Endothelial cell of hepatic sinusoid (primary cell): ENCODE results near the gene MINDY4.

Source experiments
- in situ Hi-C: cut with HindIII; loops from 2 replicates; pipeline ENCODE4 v1.10.0; 2017; ENCODE audit warnings: low sequenced_read_pairs

MINDY4 gene

DNA sequence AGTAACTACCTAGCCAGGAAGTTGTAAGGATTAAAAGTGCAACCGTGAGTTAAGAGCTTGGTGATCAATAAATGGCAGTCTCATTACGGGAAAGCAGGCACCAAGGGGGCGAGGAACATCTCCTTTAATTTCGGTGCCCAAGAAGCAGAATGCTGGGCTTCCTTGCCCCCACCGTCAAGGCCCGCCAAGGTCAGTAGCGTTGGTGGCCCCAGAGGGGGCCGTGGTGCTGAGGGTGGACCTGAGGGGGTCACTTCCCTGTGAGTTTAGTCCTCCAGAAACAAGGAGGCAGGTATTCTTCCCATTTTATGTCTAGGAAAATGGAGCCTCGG lies 408 bp upstream of the MINDY4 start:
- in situ Hi-C loops, result no loop called here

DNA sequence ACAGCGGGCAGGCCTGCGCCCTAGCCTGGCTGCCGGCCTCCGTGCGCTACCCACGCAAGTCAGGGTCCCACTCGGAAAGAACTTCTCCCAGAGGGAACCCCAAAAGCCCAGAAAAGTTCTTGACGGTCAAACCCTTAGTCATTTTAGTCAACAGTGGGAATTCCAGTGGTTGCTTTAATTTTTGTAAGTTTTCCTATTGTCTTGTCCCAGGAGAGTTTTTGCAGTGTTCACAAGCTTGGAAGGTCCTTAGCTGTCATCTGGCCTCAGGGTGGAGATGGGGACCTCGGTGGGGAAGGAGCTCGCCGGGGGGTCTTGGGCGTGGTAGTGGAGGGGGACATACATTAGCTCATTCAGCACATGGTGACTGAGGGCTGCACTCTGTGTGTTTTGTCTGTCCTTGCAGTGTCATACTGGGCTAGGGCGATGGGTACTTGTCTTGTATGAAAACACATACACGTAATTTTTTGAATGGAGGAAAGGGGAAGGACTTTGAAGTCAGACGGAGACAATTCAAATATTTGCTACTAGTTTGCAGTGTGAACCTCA lies 736 bp downstream of the MINDY4 start:
- in situ Hi-C loops, result no loop called here

DNA sequence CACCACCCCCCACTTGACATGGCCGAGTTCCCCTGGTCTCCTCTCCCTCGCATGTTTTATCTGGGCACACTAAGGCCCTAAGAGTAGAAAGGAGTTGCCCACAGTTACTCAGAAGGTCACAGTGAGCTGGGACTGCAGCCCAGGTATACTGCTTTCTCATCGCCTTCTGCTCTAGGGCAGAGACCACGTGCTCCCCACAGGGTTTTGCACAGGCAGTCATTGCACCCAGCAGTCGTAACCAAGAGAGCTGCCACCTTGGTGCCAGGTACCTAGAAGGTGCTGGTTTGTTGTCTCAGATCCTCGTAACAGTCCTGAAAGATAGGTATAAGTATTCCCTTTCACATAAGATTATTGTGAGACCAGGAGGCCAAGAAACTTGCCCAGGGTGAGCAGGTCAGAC lies 1.8 kb downstream of the MINDY4 start:
- in situ Hi-C loops, result no loop called here

DNA sequence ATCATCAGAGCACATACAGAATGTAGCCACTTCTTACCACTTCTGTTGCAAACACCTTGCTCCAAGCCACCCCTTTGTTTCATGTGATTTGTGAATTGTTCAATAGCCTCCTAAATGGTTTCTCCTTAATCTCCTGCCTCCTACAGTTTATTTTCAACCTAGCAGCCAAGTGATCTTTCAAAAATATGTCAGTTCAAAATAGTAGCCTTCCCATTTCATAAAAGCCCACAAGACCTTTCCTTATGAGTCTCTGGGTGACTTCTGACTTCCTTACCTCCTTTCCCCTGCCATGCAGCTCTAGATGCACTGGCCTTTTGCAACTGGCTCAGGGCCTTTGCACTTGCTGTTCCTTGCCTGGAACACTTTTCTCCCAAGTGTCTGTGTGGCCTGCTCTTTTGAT lies 4.8 kb downstream of the MINDY4 start:
- in situ Hi-C loops, result no loop called here

- in situ Hi-C loops, result no loop called here
Measured at GRCh38 chr7:30776971-30777370, 5.8 kb downstream of the MINDY4 start.

- in situ Hi-C loops, result no loop called here
Measured at GRCh38 chr7:30778255-30779025, 7.2 kb downstream of the MINDY4 start.

DNA sequence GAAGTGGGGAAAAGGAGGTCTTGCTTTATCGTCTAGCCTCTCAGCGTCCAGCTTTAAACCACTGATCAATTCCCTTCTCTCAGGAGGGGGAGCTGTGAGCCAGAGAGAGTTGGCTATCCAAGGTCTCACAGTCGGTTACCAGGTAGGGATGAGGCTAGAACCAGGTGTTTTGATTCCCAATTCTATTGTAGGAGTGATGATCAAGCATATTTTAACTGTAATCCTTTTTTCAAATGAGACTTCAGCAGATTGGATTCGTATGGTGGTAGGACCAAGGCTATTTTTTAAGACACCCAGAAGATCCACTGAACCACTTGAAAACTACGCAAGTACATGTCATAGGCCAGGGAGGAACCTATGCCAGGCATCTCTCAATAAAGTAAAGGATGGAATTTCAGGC lies 8.4 kb downstream of the MINDY4 start:
- in situ Hi-C loops, result no loop called here

DNA sequence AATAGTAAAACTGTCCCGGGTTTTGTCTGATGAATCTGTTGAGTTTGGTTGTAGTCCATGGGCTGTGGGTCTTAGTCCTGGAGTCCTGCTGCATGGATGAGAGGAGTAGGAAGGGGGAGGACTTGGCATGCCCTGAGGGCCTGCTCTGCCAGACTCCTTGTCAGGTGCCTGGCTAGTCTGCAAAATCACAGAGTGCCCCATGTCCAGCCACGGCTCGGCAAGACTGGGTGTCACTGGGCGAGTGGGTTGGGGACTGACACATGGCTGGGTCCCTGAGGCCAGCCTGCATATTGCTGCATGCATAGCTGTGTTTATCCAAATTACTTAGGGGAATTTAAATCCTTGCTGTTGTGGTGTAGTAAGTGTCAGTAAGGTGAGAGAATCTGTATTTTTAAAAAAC lies 9.7 kb downstream of the MINDY4 start:
- in situ Hi-C loops, result no loop called here

DNA sequence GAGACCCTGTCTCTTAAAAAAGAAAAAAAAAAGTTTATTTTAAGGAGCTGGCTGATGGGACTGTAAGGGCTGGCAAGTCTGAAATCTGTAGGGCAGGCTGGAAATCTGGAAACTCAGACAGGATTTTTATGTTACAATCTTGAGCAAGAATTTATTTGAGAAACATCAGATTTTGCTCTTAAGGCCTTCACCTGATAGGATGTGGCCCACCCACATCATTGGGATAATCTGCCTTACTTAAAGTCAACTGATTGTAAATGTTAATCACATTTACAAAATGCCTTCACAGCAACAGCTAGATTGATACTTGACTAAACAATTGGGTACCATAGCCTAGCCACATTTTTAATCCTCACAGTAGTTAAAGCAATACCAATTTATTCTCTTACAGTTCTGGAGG lies 11.5 kb downstream of the MINDY4 start:
- in situ Hi-C loops, result no loop called here

- in situ Hi-C loops, result no loop called here
Measured at GRCh38 chr7:30785786-30786185, 14.6 kb downstream of the MINDY4 start.

DNA sequence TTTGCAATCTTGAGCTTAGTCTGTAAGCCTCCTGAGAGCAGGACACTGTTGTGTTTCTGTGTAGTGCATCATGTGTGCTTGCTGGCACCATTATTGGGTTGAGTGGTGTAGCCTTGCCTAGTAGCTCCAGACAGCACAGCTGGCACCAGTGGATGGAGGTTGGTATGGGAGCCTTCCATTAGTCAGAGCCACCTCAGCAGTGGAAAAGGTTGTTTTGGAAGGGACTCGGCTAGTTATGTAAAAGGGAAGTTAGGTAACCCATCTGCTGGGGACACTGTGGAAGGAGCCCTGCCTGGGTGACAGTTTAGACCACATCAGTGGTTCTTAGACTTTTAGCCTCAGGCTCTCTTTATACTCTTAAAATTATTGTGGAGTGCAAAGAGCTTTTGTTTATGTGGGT lies 16.3 kb downstream of the MINDY4 start:
- in situ Hi-C loops, result no loop called here

DNA sequence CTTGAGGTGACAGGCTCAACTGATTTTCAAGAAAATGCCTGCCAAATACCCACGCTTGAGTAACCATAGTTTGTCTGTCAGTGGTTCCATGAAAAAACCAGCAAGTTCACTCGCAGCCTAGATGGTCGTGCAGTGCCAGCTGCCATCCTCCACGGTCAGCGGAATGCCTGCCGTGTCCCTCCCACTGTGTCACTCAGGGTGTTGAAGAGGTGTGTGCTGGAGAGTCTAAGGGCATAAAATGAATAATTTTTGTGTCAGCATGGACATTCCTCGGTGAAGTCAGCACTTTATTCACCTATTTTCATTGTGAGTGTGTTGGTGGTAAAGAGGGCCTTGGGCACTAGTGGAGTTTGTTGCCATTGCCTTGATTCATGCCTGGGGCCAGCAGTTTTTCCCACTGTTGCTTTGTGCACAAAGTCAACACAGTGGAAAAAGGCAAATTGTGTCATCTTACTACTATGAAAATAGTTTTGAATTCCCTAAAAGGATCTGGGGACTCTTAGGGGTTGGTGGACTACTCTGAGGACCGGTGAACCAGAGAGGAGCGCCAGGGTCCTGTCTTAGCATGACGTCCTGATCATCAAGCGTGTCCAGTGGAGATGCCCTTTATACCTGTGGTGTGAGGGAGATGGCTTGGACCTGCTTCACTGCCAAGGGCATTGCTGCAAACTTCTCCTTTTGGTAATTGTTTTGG lies 17.6 kb downstream of the MINDY4 start:
- in situ Hi-C loops, result no loop called here

DNA sequence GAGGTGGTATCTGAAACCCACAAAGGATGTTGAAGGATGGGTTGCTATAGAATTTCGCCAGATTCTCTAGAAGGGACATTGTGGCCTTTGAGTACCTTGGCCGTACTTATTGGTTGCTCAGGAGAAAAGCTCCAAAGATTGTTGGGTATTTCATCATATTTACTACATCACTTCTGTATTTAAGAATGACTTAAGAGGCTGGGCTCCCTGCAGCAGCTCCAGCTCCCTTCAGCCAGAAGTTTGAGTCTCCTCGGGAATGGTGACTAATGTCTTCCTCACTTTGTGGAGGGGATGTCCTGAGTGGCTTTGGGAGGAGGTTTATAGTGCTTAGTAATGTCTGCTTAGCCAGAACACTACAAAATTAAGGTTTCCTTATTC lies 18.1 kb downstream of the MINDY4 start:
- in situ Hi-C loops, result no loop called here

DNA sequence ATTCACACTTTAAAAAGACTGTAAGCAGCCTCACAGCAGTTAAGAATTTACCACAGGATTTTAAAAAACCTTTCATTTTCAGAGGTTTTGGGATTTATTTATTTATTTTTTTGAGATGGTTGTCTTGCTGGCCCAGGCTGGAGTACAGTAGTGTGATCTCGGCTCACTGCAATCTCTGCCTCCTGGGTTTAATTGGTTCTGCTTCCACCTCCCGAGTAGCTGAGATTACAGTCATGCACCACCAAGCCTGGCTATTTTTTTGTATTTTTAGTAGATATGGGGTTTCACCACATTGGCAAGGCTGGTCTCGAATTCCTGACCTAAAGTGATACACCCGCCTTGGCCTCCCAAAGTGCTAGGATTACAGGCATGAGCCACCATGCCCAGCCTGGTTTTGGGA lies 19.1 kb downstream of the MINDY4 start:
- in situ Hi-C loops, result no loop called here

DNA sequence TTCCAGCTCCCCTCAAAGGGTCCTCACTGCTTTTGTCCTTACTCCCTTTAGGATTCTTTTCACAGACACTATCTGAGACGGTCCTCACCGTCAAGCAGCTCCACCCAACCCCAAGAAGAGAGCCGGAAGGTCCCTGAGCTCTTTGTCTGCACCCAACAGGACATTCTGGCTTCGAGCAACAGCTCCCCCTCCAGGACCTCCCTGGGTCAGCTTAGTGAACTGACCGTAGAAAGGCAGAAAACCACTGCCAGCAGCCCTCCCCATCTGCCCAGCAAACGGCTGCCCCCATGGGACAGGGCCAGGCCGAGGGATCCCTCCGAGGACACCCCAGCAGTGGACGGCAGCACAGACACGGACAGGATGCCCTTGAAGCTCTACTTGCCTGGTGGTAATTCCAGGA lies 19.9 kb downstream of the MINDY4 start:
- in situ Hi-C loops, result no loop called here

- in situ Hi-C loops, result loop anchor here (5.0 kb wide), 1 partner anchor 37 kb away; no protein-coding TSS in a partner anchor
Measured at GRCh38 chr7:30795161-30795948, 24.1 kb downstream of the MINDY4 start.

- in situ Hi-C loops, result loop anchor here (5.0 kb wide), 1 partner anchor 36 kb away; no protein-coding TSS in a partner anchor
Measured at GRCh38 chr7:30796105-30796869, 25.1 kb downstream of the MINDY4 start.

GRCh38 chr7:30797176-30798040 lies 26.2 kb downstream of the MINDY4 start:
- in situ Hi-C loops, result loop anchor here (5.0 kb wide), 1 partner anchor 35 kb away; no protein-coding TSS in a partner anchor

- in situ Hi-C loops, result loop anchor here (5.0 kb wide), 1 partner anchor 33 kb away; no protein-coding TSS in a partner anchor
Measured at GRCh38 chr7:30799206-30799975, 28.2 kb downstream of the MINDY4 start.
